HCT116 (cell line): ENCODE data around the gene TSPAN15. TPM values are rescaled to one million over a fixed set of nuclear protein-coding genes. Genes with fewer than 3 reads are reported as not detected.

Experiments
- ATAC-seq: fragments of 200-7000 bp; cut with Tn5 transposase; 2 replicates; pipeline ENCODE4 v1.9.1; 2020; ENCODE audit warnings: mild to moderate bottlenecking, moderate library complexity
- BruUV-seq: library from RNA; stranded (reverse); fragments of 400-500 nt; replicated peaks from 2 replicates; lab custom pipeline; 2021; lab: Mats Ljungman, UMichigan
- CTCF ChIA-PET: fragments of 300-600 bp; sonication (Branson Sonifier 250); formaldehyde crosslinking; loops from one replicate; lab custom pipeline; 2021; ENCODE audit warnings: antibody characterized with exemption; lab: Charles Lee
- POLR2A ChIA-PET: fragments of 300-600, 350-600 bp; sonication (Branson Sonifier 250); formaldehyde crosslinking; loops from one replicate; lab custom pipeline; 2021; ENCODE audit warnings: antibody characterized with exemption; lab: Charles Lee
- RAD21 ChIA-PET, 2 experiments: fragments of 300-600 bp; sonication (Branson Sonifier 250); formaldehyde crosslinking; loops; one replicate each; lab custom pipeline; 2023; ENCODE audit warnings: low total read pairs in 2 of 2; ENCODE audit not compliant: uncharacterized antibody in 2 of 2, unreplicated experiment in 2 of 2, low non-redundant PET in 1 of 2; lab: Charles Lee
- DNase-seq: peaks from one replicate; pipeline ENCODE4 v3.0.0-alpha.2; 2010; ENCODE audit warnings: low read depth, low spot score
- H2AFZ ChIP-seq: fragments of 200-600 bp; shearing (Covaris generic), sonication (generic); 2 replicates; pipeline ENCODE4 v1.6.1; 2017; ENCODE audit warnings: low read depth, mixed run types, mixed read lengths, antibody characterized with exemption, low read length; ENCODE audit not compliant: poor library complexity, severe bottlenecking
- H3K27ac ChIP-seq: 2 replicates; pipeline ENCODE4 v1.5.1; 2012; ENCODE audit warnings: low read depth, low read length
- H3K27me3 ChIP-seq: fragments of 200-600 bp; sonication (generic); 2 replicates; pipeline ENCODE4 v1.6.1; 2016; ENCODE audit warnings: mixed run types, low read length, mixed read lengths; ENCODE audit not compliant: insufficient read depth
- H3K36me3 ChIP-seq, 2 experiments: fragments of 200-500 bp in 1 of 2; fragments of 200-600 bp in 1 of 2; sonication (Bioruptor generic) in 1 of 2; sonication (generic) in 1 of 2; 2 replicates each; pipeline versions ENCODE4 v1.5.1 to v1.6.1; 2014 to 2016; ENCODE audit warnings: low read length in 2 of 2, inconsistent platforms in 1 of 2, mixed read lengths in 1 of 2, mixed run types in 1 of 2; ENCODE audit not compliant: insufficient read depth in 2 of 2, control insufficient read depth in 1 of 2
- H3K4me1 ChIP-seq, 2 experiments: fragments of 200-600 bp in 1 of 2; sonication (generic) in 1 of 2; 2 replicates each; pipeline versions ENCODE4 v1.5.1 to v1.6.1; 2012 to 2017; ENCODE audit warnings: low read length in 2 of 2, inconsistent platforms in 1 of 2, mild to moderate bottlenecking in 1 of 2, mixed read lengths in 1 of 2, mixed run types in 1 of 2, moderate library complexity in 1 of 2; ENCODE audit not compliant: insufficient read depth in 2 of 2, control insufficient read depth in 1 of 2
- H3K4me2 ChIP-seq: fragments of 200-600 bp; sonication (generic); 2 replicates; pipeline ENCODE4 v1.6.1; 2017; ENCODE audit warnings: mixed run types, low read length, mixed read lengths
- H3K4me3 ChIP-seq, 2 experiments: fragments of 200-600 bp in 1 of 2; sonication (generic) in 1 of 2; replicated peaks in 1 of 2; 2 replicates each; pipeline ENCODE4 v1.5.1; 2011 to 2016; ENCODE audit warnings: low read length in 2 of 2, control low read depth in 1 of 2, low read depth in 1 of 2, mild to moderate bottlenecking in 1 of 2, mixed read lengths in 1 of 2, mixed run types in 1 of 2
- H3K79me2 ChIP-seq: fragments of 200-600 bp; sonication (generic); 2 replicates; pipeline ENCODE4 v1.6.1; 2017; ENCODE audit warnings: mild to moderate bottlenecking, mixed run types, low read length, moderate library complexity, mixed read lengths; ENCODE audit not compliant: insufficient read depth
- H3K9ac ChIP-seq: fragments of 200-600 bp; sonication (generic); 2 replicates; pipeline ENCODE4 v1.6.1; 2016; ENCODE audit warnings: low read length, mixed read lengths
- H3K9me2 ChIP-seq: fragments of 200-600 bp; sonication (generic), shearing (Covaris generic); 2 replicates; pipeline ENCODE4 v1.6.1; 2017; ENCODE audit warnings: mixed run types, mild to moderate bottlenecking, moderate library complexity; ENCODE audit not compliant: insufficient read depth
- H3K9me3 ChIP-seq, 2 experiments: fragments of 200-500 bp in 1 of 2; fragments of 200-600 bp in 1 of 2; sonication (Bioruptor generic) in 1 of 2; sonication (generic) in 1 of 2; 2 replicates each; pipeline ENCODE4 v1.6.1; 2014 to 2017; ENCODE audit warnings: low read length in 2 of 2, mixed read lengths in 2 of 2, inconsistent platforms in 1 of 2, low read depth in 1 of 2, mild to moderate bottlenecking in 1 of 2, mixed run types in 1 of 2, moderate library complexity in 1 of 2; ENCODE audit not compliant: control insufficient read depth in 1 of 2, insufficient read depth in 1 of 2
- H4K20me1 ChIP-seq: fragments of 200-600 bp; sonication (generic), shearing (Covaris generic); 2 replicates; pipeline ENCODE4 v1.6.1; 2017; ENCODE audit warnings: mixed run types, mild to moderate bottlenecking, moderate library complexity; ENCODE audit not compliant: insufficient read depth
- ATF3 ChIP-seq: IDR thresholded peaks from 2 replicates; pipeline ENCODE4 v1.6.1; 2012
- CBX3 ChIP-seq: IDR thresholded peaks from 2 replicates; pipeline ENCODE4 v1.6.1; 2012; ENCODE audit warnings: low read depth
- CEBPB ChIP-seq: IDR thresholded peaks from 2 replicates; pipeline ENCODE4 v1.6.1; 2012; ENCODE audit warnings: low read depth
- EGR1 ChIP-seq: IDR thresholded peaks from 2 replicates; pipeline ENCODE4 v1.6.1; 2012; ENCODE audit warnings: low read depth
- JUND ChIP-seq: IDR thresholded peaks from 2 replicates; pipeline ENCODE4 v1.6.1; 2012
- RAD21 ChIP-seq: IDR thresholded peaks from 2 replicates; pipeline ENCODE4 v1.6.1; 2012; ENCODE audit warnings: low read depth, mild to moderate bottlenecking
- REST ChIP-seq: IDR thresholded peaks from 2 replicates; pipeline ENCODE4 v1.6.1; 2012; ENCODE audit warnings: low read depth
- SIN3A ChIP-seq: IDR thresholded peaks from 2 replicates; pipeline ENCODE4 v1.6.1; 2012; ENCODE audit warnings: low read depth
- SP1 ChIP-seq: IDR thresholded peaks from 2 replicates; pipeline ENCODE4 v1.6.1; 2012; ENCODE audit warnings: low read depth
- SRF ChIP-seq: IDR thresholded peaks from 2 replicates; pipeline ENCODE4 v1.6.1; 2012; ENCODE audit warnings: low read depth
- TCF7L2 ChIP-seq: IDR thresholded peaks from 2 replicates; pipeline ENCODE4 v1.7.0; 2011; ENCODE audit warnings: borderline replicate concordance, inconsistent platforms; ENCODE audit not compliant: insufficient read depth, insufficient read length; ENCODE audit errors: extremely low read depth
- YY1 ChIP-seq: IDR thresholded peaks from 2 replicates; pipeline ENCODE4 v1.6.1; 2011; ENCODE audit warnings: low read length, low read depth, moderate library complexity, mild to moderate bottlenecking; ENCODE audit not compliant: insufficient replicate concordance; ENCODE audit errors: extremely low read depth
- ZFX ChIP-seq: fragments of 450-650 bp; IDR thresholded peaks from 2 replicates; pipeline ENCODE4 v1.6.1; 2017
- ZNF274 ChIP-seq: fragments of 200-500 bp; sonication (Bioruptor generic); IDR thresholded peaks from 2 replicates; pipeline ENCODE4 v1.6.1; 2014; ENCODE audit warnings: mild to moderate bottlenecking, low read depth, low read length, inconsistent platforms
- intact Hi-C: fragments of 100-400 bp; cut with micrococcal nuclease; formaldehyde crosslinking; loops from 2 replicates; pipeline ENCODE4 v1.10.0; 2022
- total RNA-seq: library from RNA; stranded (reverse); gene quantifications from one replicate; pipeline ENCODE4 v1.2.1, GENCODE V29; 2021; ENCODE audit not compliant: unreplicated experiment
- TF ChIP-seq, protein P1 (sequence below): IDR thresholded peaks from 2 replicates; pipeline ENCODE4 v1.6.1; 2012

The TSPAN15 gene
- total RNA-seq, 1 experiment from 2014 or later: 16.0 TPM

DNA sequence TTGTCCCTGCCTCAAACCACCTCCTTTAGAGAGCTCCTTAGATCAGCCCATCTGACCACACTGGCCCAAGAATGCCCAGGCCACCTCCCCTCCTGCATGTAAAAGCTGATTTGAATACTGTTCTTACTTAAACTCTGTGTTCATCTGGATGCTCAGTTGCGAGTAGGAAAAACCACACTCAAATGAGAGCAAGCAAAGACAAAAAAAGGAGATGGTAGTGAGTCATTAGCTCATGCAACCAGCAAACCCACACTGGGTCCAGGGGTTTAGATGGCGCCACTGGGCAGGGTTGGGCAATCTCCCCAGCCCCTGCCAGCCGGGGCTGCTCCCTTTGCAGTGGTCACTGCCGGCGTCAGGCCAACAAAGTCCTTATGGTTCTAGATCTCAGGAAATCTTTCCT, 32.7 kb downstream of the TSPAN15 start:
- Histone ChIP-seq H3K27me3 (no peaks in the 10 kb centered on the region), H3K9me3 (no peaks in the 10 kb centered on the region), H2AFZ (no peak overlapping the region), H3K9ac (no peak overlapping the region), H4K20me1 (no peaks in the 10 kb centered on the region), H3K4me2 (no peak overlapping the region), H3K9me2 (no peaks in the 10 kb centered on the region), H3K79me2 (no peaks in the 10 kb centered on the region), H3K4me3 (no peak overlapping the region), H3K27ac (no peak overlapping the region), H3K36me3 (no peaks in the 10 kb centered on the region), H3K4me1 (no peaks in the 10 kb centered on the region)
- ChIA-PET RAD21 (no interaction called here), CTCF (interaction anchor here (0.9 kb wide), 1 partner anchor 13 kb away, joined by 3 read pairs; no protein-coding TSS in a partner anchor), POLR2A (no interaction called here)
- ATAC-seq (no peak), DNase-seq (no peak)
- BruUV-seq: no TSS peak
- TF ChIP-seq SRF (no peak), SIN3A (no peak), EGR1 (no peak), CEBPB (no peak), REST (no peak), CBX3 (no peak), ZFX (no peak), YY1 (no peak), ZNF274 (no peak), JUND (no peak), TCF7L2 (no peak), ATF3 (no peak), SP1 (no peak), RAD21 (no peak)
- TF ChIP-seq, protein P1, sequence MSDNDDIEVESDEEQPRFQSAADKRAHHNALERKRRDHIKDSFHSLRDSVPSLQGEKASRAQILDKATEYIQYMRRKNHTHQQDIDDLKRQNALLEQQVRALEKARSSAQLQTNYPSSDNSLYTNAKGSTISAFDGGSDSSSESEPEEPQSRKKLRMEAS: no peak
- intact Hi-C loops: no loop called here
